Neural progenitor cell (in vitro differentiated cells): ENCODE measurements around the gene DNAH10. TPM values are rescaled to one million over a fixed set of nuclear protein-coding genes. Genes with fewer than 3 reads are reported as not detected.

ENCODE experiments used
- DNase-seq: peaks from one replicate; pipeline ENCODE4 v3.0.0-alpha.2; 2016; ENCODE audit warnings: low spot score
- H2AFZ ChIP-seq: fragments of 200-600 bp; sonication (generic); replicated peaks from 2 replicates; pipeline ENCODE4 v1.6.1; 2016; ENCODE audit warnings: antibody characterized with exemption
- H3F3A ChIP-seq: fragments of 200-600 bp; sonication (generic); 2 replicates; pipeline ENCODE4 v1.6.1; 2016; ENCODE audit warnings: antibody characterized with exemption, low read depth
- H3K27ac ChIP-seq: fragments of 200-600 bp; sonication (generic); 2 replicates; pipeline ENCODE4 v1.5.1; 2016; ENCODE audit warnings: mild to moderate bottlenecking
- H3K27me3 ChIP-seq: fragments of 200-600 bp; sonication (generic); 2 replicates; pipeline ENCODE4 v1.6.1; 2016; ENCODE audit warnings: mild to moderate bottlenecking, moderate library complexity
- H3K36me3 ChIP-seq: fragments of 200-600 bp; sonication (generic); 2 replicates; pipeline ENCODE4 v1.5.1; 2016
- H3K4me1 ChIP-seq: fragments of 200-600 bp; sonication (generic); 2 replicates; pipeline ENCODE4 v1.6.1; 2016; ENCODE audit warnings: mixed run types
- H3K4me2 ChIP-seq: fragments of 200-600 bp; sonication (generic); 2 replicates; pipeline ENCODE4 v1.6.1; 2016
- H3K4me3 ChIP-seq: fragments of 200-600 bp; sonication (generic); 2 replicates; pipeline ENCODE4 v1.5.1; 2016
- H3K79me2 ChIP-seq: fragments of 200-600 bp; sonication (generic); 2 replicates; pipeline ENCODE4 v1.6.1; 2016; ENCODE audit warnings: low read depth
- H3K9ac ChIP-seq: fragments of 200-600 bp; sonication (generic); 2 replicates; pipeline ENCODE4 v1.6.1; 2016
- H3K9me3 ChIP-seq: fragments of 200-600 bp; sonication (generic); 2 replicates; pipeline ENCODE4 v1.5.1; 2016; ENCODE audit warnings: low read depth
- H4K20me1 ChIP-seq: fragments of 200-600 bp; sonication (generic); 2 replicates; pipeline ENCODE4 v1.6.1; 2016; ENCODE audit warnings: low read depth
- H3K27ac Mint-ChIP-seq: 3 replicates; pipeline ENCODE4 v1.8.0; 2021; ENCODE audit warnings: mixed read lengths
- H3K27me3 Mint-ChIP-seq: 2 replicates; pipeline ENCODE4 v1.8.0; 2022; ENCODE audit warnings: low read depth, mild to moderate bottlenecking, inconsistent platforms, moderate library complexity, mixed read lengths; ENCODE audit not compliant: insufficient read depth
- H3K36me3 Mint-ChIP-seq: 3 replicates; pipeline ENCODE4 v1.8.0; 2021; ENCODE audit warnings: mixed read lengths
- H3K4me1 Mint-ChIP-seq: 3 replicates; pipeline ENCODE4 v1.8.0; 2021; ENCODE audit warnings: mixed read lengths
- H3K4me3 Mint-ChIP-seq: 3 replicates; pipeline ENCODE4 v1.8.0; 2021; ENCODE audit warnings: mild to moderate bottlenecking, moderate library complexity, mixed read lengths
- H3K9me3 Mint-ChIP-seq: 3 replicates; pipeline ENCODE4 v1.8.0; 2020; ENCODE audit warnings: mixed read lengths
- CTCF ChIP-seq: fragments of 200-600 bp; sonication (generic); IDR thresholded peaks from 2 replicates; pipeline ENCODE4 v1.5.1; 2017; ENCODE audit warnings: antibody characterized with exemption, mild to moderate bottlenecking
- EZH2 ChIP-seq: fragments of 200-600 bp; sonication (generic); IDR thresholded peaks from 2 replicates; pipeline ENCODE4 v1.6.1; 2017; ENCODE audit warnings: antibody characterized with exemption, mild to moderate bottlenecking, moderate library complexity
- EZH2phosphoT487 ChIP-seq: fragments of 200-600 bp; sonication (generic); IDR thresholded peaks from 2 replicates; pipeline ENCODE4 v1.6.1; 2017; ENCODE audit warnings: antibody characterized with exemption
- total RNA-seq: library from RNA; depleted of rRNA; stranded (reverse); fragments of >200 nt; gene quantifications from 2 replicates; pipeline ENCODE4 v1.2.3, GENCODE V29; 2015; ENCODE audit warnings: low replicate concordance

The DNAH10 gene
- total RNA-seq, 1 donor from 2014 or later, result 0.26 TPM

GRCh38 chr12:123807670-123808069 lies 45.6 kb downstream of the DNAH10 start:
- Histone ChIP-seq H3K27ac (no peak overlapping the region), H3K27me3 (no peaks in the 10 kb centered on the region), H3K4me2 (no peak overlapping the region), H4K20me1 (no peaks in the 10 kb centered on the region), H2AFZ (peak overlapping the region; percentile 85), H3K79me2 (no peaks in the 10 kb centered on the region), H3K9me3 (no peaks in the 10 kb centered on the region), H3K4me1 (peaks cover 3% of the 10 kb centered on the region), H3K4me3 (no peak overlapping the region), H3K9ac (no peak overlapping the region), H3F3A (no peaks in the 10 kb centered on the region), H3K36me3 (no peaks in the 10 kb centered on the region)
- TF ChIP-seq CTCF (no peak), EZH2 (no peak), EZH2phosphoT487 (no peak)
- peaks cover 13% of the 10 kb centered on the region for H3K4me1 Mint-ChIP-seq
- H3K27ac Mint-ChIP-seq, result peak overlapping the region; percentile 35
- H3K27me3 Mint-ChIP-seq, result peaks cover 5% of the 10 kb centered on the region
- H3K4me3 Mint-ChIP-seq, result peak overlapping the region; percentile 3
- no peaks in the 10 kb centered on the region for H3K36me3 Mint-ChIP-seq
- peaks cover 2% of the 10 kb centered on the region for H3K9me3 Mint-ChIP-seq
- no peak for DNase-seq

GRCh38 chr12:123808167-123808566 lies 46.1 kb downstream of the DNAH10 start:
- no peaks in the 10 kb centered on the region for H3K79me2 ChIP-seq
- no peak overlapping the region for H3K9ac ChIP-seq
- H3K4me2 ChIP-seq, result no peak overlapping the region
- Mint-ChIP-seq H3K9me3 (peaks cover 2% of the 10 kb centered on the region), H3K4me1 (peaks cover 13% of the 10 kb centered on the region), H3K36me3 (no peaks in the 10 kb centered on the region), H3K27me3 (peaks cover 3% of the 10 kb centered on the region), H3K4me3 (peak overlapping the region; percentile 65), H3K27ac (peak overlapping the region; percentile 82)
- H3K27ac ChIP-seq, result no peak overlapping the region
- peak; percentile 23 for DNase-seq
- no peaks in the 10 kb centered on the region for H3K27me3 ChIP-seq
- peak overlapping the region; percentile 85 for H2AFZ ChIP-seq
- H4K20me1 ChIP-seq, result no peaks in the 10 kb centered on the region
- peak; percentile 44 for TF ChIP-seq CTCF
- no peak for TF ChIP-seq EZH2phosphoT487
- TF ChIP-seq EZH2, result no peak
- H3F3A ChIP-seq, result no peaks in the 10 kb centered on the region
- no peaks in the 10 kb centered on the region for H3K36me3 ChIP-seq
- H3K9me3 ChIP-seq, result no peaks in the 10 kb centered on the region
- no peak overlapping the region for H3K4me3 ChIP-seq
- peaks cover 3% of the 10 kb centered on the region for H3K4me1 ChIP-seq

GRCh38 chr12:123813349-123813748 lies 51.2 kb downstream of the DNAH10 start:
- no peaks in the 10 kb centered on the region for H4K20me1 ChIP-seq
- no peaks in the 10 kb centered on the region for H3K79me2 ChIP-seq
- DNase-seq, result no peak
- no peaks in the 10 kb centered on the region for H3F3A ChIP-seq
- peaks cover 5% of the 10 kb centered on the region for H3K9me3 ChIP-seq
- H3K36me3 ChIP-seq, result no peaks in the 10 kb centered on the region
- peaks cover 4% of the 10 kb centered on the region for H3K27me3 Mint-ChIP-seq
- H3K27me3 ChIP-seq, result no peaks in the 10 kb centered on the region
- TF ChIP-seq EZH2phosphoT487 (no peak), CTCF (no peak), EZH2 (no peak)
- no peak overlapping the region for H3K27ac Mint-ChIP-seq
- no peaks in the 10 kb centered on the region for H3K4me1 ChIP-seq
- no peak overlapping the region for H2AFZ ChIP-seq
- no peak overlapping the region for H3K9ac ChIP-seq
- no peak overlapping the region for H3K4me2 ChIP-seq
- no peak overlapping the region for H3K4me3 ChIP-seq
- no peaks in the 10 kb centered on the region for H3K36me3 Mint-ChIP-seq
- H3K4me1 Mint-ChIP-seq, result peaks cover under 1% of the 10 kb centered on the region
- no peak overlapping the region for H3K27ac ChIP-seq
- H3K4me3 Mint-ChIP-seq, result no peak overlapping the region
- H3K9me3 Mint-ChIP-seq, result peaks cover 21% of the 10 kb centered on the region
